ENCODE measurements around the gene CHSY1.

CHSY1 gene

GRCh38 chr15:101178931-101179330, 72.9 kb downstream of the CHSY1 start:
- Histone ChIP-seq H3K4me2 (ENCODE audit: low read length) (no peak overlapping the region), H3K27ac (ENCODE audit: low read length) (no peak overlapping the region), H3K27me3 (ENCODE audit: low read depth, low read length) (no peaks in the 10 kb centered on the region), H3K4me1 (ENCODE audit: low read length) (peaks cover 5% of the 10 kb centered on the region; the same call in 1 of the 2 replicates), H3K4me3 (ENCODE audit: low read length) (no peak overlapping the region), H2AFZ (ENCODE audit: low read depth, low read length) (no peak overlapping the region), H3K36me3 (replicated peaks; ENCODE audit: low read depth, low read length) (peaks cover 9% of the 10 kb centered on the region), H3K9me3 (ENCODE audit: insufficient read depth, low read length) (no peaks in the 10 kb centered on the region), H3K9ac (ENCODE audit: low read length) (no peak overlapping the region), H3K79me2 (ENCODE audit: low read length) (no peaks in the 10 kb centered on the region), H4K20me1 (ENCODE audit: insufficient read depth, low read length) (peaks cover 30% of the 10 kb centered on the region)
- TF ChIP-seq CTCF (IDR thresholded peaks at IDR 0.05; ENCODE audit: low read depth, low read length): no peak
- no peak for TF ChIP-seq EZH2phosphoT487 (IDR thresholded peaks at IDR 0.05; ENCODE audit: low read depth)

- no peak overlapping the region for H3K27ac ChIP-seq (ENCODE audit: low read length)
- no peak overlapping the region for H3K4me3 ChIP-seq (ENCODE audit: low read length)
- no peaks in the 10 kb centered on the region for H3K9me3 ChIP-seq (ENCODE audit: insufficient read depth, low read length)
- H3K79me2 ChIP-seq (ENCODE audit: low read length): no peaks in the 10 kb centered on the region
- peaks cover 9% of the 10 kb centered on the region for H3K36me3 ChIP-seq (replicated peaks; ENCODE audit: low read depth, low read length)
- H3K4me1 ChIP-seq (ENCODE audit: low read length): peaks cover 5% of the 10 kb centered on the region; the same call in 1 of the 2 replicates
- peaks cover 25% of the 10 kb centered on the region for H4K20me1 ChIP-seq (ENCODE audit: insufficient read depth, low read length)
- TF ChIP-seq CTCF (IDR thresholded peaks at IDR 0.05; ENCODE audit: low read depth, low read length) (no peak), EZH2phosphoT487 (IDR thresholded peaks at IDR 0.05; ENCODE audit: low read depth) (no peak)
- no peak overlapping the region for H3K9ac ChIP-seq (ENCODE audit: low read length)
- no peaks in the 10 kb centered on the region for H3K27me3 ChIP-seq (ENCODE audit: low read depth, low read length)
- H3K4me2 ChIP-seq (ENCODE audit: low read length): no peak overlapping the region
- H2AFZ ChIP-seq (ENCODE audit: low read depth, low read length): no peak overlapping the region
Measured at GRCh38 chr15:101178479-101178878, 73.4 kb downstream of the CHSY1 start.

GRCh38 chr15:101177866-101178265, 74.0 kb downstream of the CHSY1 start:
- Histone ChIP-seq H3K36me3 (replicated peaks; ENCODE audit: low read depth, low read length) (peaks cover 9% of the 10 kb centered on the region), H3K9me3 (ENCODE audit: insufficient read depth, low read length) (no peaks in the 10 kb centered on the region), H3K27ac (ENCODE audit: low read length) (no peak overlapping the region), H3K79me2 (ENCODE audit: low read length) (no peaks in the 10 kb centered on the region), H4K20me1 (ENCODE audit: insufficient read depth, low read length) (peaks cover 25% of the 10 kb centered on the region), H2AFZ (ENCODE audit: low read depth, low read length) (no peak overlapping the region), H3K9ac (ENCODE audit: low read length) (no peak overlapping the region), H3K27me3 (ENCODE audit: low read depth, low read length) (no peaks in the 10 kb centered on the region), H3K4me3 (ENCODE audit: low read length) (no peak overlapping the region), H3K4me1 (ENCODE audit: low read length) (peaks cover 5% of the 10 kb centered on the region; the same call in 1 of the 2 replicates), H3K4me2 (ENCODE audit: low read length) (no peak overlapping the region)
- TF ChIP-seq CTCF (IDR thresholded peaks at IDR 0.05; ENCODE audit: low read depth, low read length) (no peak), EZH2phosphoT487 (IDR thresholded peaks at IDR 0.05; ENCODE audit: low read depth) (no peak)

- H3K9ac ChIP-seq (ENCODE audit: low read length): no peak overlapping the region
- H3K4me1 ChIP-seq (ENCODE audit: low read length): peaks cover 5% of the 10 kb centered on the region; the same call in 1 of the 2 replicates
- no peak overlapping the region for H2AFZ ChIP-seq (ENCODE audit: low read depth, low read length)
- H4K20me1 ChIP-seq (ENCODE audit: insufficient read depth, low read length): peaks cover 15% of the 10 kb centered on the region
- no peaks in the 10 kb centered on the region for H3K9me3 ChIP-seq (ENCODE audit: insufficient read depth, low read length)
- H3K36me3 ChIP-seq (replicated peaks; ENCODE audit: low read depth, low read length): peaks cover 9% of the 10 kb centered on the region
- TF ChIP-seq CTCF (IDR thresholded peaks at IDR 0.05; ENCODE audit: low read depth, low read length): no peak
- no peak for TF ChIP-seq EZH2phosphoT487 (IDR thresholded peaks at IDR 0.05; ENCODE audit: low read depth)
- H3K27me3 ChIP-seq (ENCODE audit: low read depth, low read length): no peaks in the 10 kb centered on the region
- no peak overlapping the region for H3K4me2 ChIP-seq (ENCODE audit: low read length)
- H3K79me2 ChIP-seq (ENCODE audit: low read length): no peaks in the 10 kb centered on the region
- H3K27ac ChIP-seq (ENCODE audit: low read length): no peak overlapping the region
- no peak overlapping the region for H3K4me3 ChIP-seq (ENCODE audit: low read length)
Measured at GRCh38 chr15:101176625-101177024, 75.2 kb downstream of the CHSY1 start.
